HG03196 (cell line): ENCODE results near the gene HOXA13.

Experiments
- ATAC-seq: cut with Tn5 transposase; IDR thresholded peaks from one replicate; pipeline ENCODE4 v1.9.1; 2021; ENCODE audit not compliant: unreplicated experiment

HOXA13 gene

GRCh38 chr7:27171637-27172314 is 28.1 kb downstream of the HOXA13 start:
- no peak for ATAC-seq

GRCh38 chr7:27171325-27171636 is 28.6 kb downstream of the HOXA13 start:
- ATAC-seq = no peak

- ATAC-seq = no peak
Observed at GRCh38 chr7:27170426-27171324, 29.2 kb downstream of the HOXA13 start.

- ATAC-seq = no peak
Observed at GRCh38 chr7:27169658-27170425, 30.0 kb downstream of the HOXA13 start.

- ATAC-seq = no peak
Observed at GRCh38 chr7:27168265-27168947, 31.5 kb downstream of the HOXA13 start.

GRCh38 chr7:27167916-27168264 is 32.0 kb downstream of the HOXA13 start:
- ATAC-seq = no peak

- ATAC-seq = no peak
Observed at GRCh38 chr7:27166531-27167505, 33.1 kb downstream of the HOXA13 start.

GRCh38 chr7:27165996-27166530 is 33.8 kb downstream of the HOXA13 start:
- ATAC-seq = no peak

- no peak for ATAC-seq
Observed at GRCh38 chr7:27165089-27165995, 34.5 kb downstream of the HOXA13 start, which contains the start of gene HOXA9. HOXA9 (minus strand) TSS chr7:27165537; CDS start chr7:27165457, 80 bp downstream.

- ATAC-seq = no peak
Observed at GRCh38 chr7:27164367-27165088, 35.4 kb downstream of the HOXA13 start.

GRCh38 chr7:27164045-27164366 is 35.9 kb downstream of the HOXA13 start:
- ATAC-seq = no peak

GRCh38 chr7:27163288-27164044 is 36.4 kb downstream of the HOXA13 start:
- no peak for ATAC-seq

GRCh38 chr7:27162561-27163287 is 37.2 kb downstream of the HOXA13 start:
- ATAC-seq = no peak

- no peak for ATAC-seq
Observed at GRCh38 chr7:27161721-27162560, 38.0 kb downstream of the HOXA13 start.

GRCh38 chr7:27161214-27161720 is 38.6 kb downstream of the HOXA13 start:
- no peak for ATAC-seq
